ENCODE measurements around the gene CHST13. TPM values are rescaled to one million over a fixed set of nuclear protein-coding genes. Genes with fewer than 3 reads are reported as not detected.

Gene CHST13
- total RNA-seq, 4 donors from 2014 or later: 0.19 to 0.69 (median 0.37) TPM

DNA sequence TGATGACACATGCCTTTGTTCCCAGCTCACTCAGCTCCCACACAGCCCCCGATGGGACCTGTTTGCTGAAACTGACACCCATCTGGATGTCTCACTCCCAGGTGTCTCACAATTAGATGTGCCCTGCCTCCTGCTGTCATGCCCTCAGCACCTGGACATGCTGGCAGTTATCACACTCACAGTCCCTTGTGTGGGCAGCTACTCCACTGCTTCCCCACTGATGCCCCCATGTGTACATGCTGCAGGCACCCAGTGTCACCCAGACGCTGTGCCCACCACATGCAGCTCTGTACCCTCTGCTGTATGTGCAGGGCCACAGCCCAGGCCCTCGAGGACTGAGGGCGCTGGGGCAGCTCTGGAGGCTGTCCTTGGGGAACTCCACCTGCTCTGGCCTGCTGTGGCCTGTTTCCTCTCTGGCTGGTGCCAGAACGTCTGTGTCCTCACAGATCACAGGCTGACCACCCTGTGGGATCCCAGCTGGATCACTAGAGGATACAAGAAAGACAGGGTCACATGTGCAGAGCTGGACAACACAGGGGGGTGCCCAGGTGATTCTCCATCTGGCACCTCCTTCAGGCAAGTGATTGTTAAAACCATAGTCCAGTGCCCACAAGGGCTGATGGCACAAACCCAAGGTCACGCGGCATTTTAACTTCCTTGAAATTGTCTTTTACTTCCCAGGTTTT lies 20.8 kb downstream of the CHST13 start:
- no peaks in the 10 kb centered on the region for H3K36me3 ChIP-seq
- peaks cover 0 to 63% (median 9%) of the 10 kb centered on the region in 4 donors for H3K27me3 ChIP-seq
- no peak overlapping the region for H3K4me3 ChIP-seq
- WGBS: 86% methylated on average over 3 of the region's 7 CpGs
- intact Hi-C loops (cut with DNase I): no loop called here
- DNase-seq (ENCODE audit: extremely low spot score): no peak
- TF ChIP-seq POLR2AphosphoS5 (IDR thresholded peaks at IDR 0.05): no peak
- TF ChIP-seq, protein P1, sequence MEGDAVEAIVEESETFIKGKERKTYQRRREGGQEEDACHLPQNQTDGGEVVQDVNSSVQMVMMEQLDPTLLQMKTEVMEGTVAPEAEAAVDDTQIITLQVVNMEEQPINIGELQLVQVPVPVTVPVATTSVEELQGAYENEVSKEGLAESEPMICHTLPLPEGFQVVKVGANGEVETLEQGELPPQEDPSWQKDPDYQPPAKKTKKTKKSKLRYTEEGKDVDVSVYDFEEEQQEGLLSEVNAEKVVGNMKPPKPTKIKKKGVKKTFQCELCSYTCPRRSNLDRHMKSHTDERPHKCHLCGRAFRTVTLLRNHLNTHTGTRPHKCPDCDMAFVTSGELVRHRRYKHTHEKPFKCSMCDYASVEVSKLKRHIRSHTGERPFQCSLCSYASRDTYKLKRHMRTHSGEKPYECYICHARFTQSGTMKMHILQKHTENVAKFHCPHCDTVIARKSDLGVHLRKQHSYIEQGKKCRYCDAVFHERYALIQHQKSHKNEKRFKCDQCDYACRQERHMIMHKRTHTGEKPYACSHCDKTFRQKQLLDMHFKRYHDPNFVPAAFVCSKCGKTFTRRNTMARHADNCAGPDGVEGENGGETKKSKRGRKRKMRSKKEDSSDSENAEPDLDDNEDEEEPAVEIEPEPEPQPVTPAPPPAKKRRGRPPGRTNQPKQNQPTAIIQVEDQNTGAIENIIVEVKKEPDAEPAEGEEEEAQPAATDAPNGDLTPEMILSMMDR (IDR thresholded peaks at IDR 0.05): no peak
- TF ChIP-seq EP300 (IDR thresholded peaks at IDR 0.05): no peak
- no peak for TF ChIP-seq POLR2A (IDR thresholded peaks at IDR 0.05; ENCODE audit: low read depth)
- H3K4me1 ChIP-seq: peaks cover 5 to 14% (median 9%) of the 10 kb centered on the region in 4 donors
- H3K27ac ChIP-seq (replicated peaks in 1 of 4): no peak overlapping the region
- no peaks in the 10 kb centered on the region for H3K9me3 ChIP-seq

- Histone ChIP-seq H3K4me3 (no peak overlapping the region), H3K36me3 (no peaks in the 10 kb centered on the region), H3K4me1 (peaks cover 4 to 13% (median 7%) of the 10 kb centered on the region in 4 donors), H3K9me3 (no peaks in the 10 kb centered on the region), H3K27ac (replicated peaks in 1 of 4) (no peak overlapping the region), H3K27me3 (peaks cover 0 to 63% (median 9%) of the 10 kb centered on the region in 4 donors)
- no peak for DNase-seq (ENCODE audit: extremely low spot score)
- intact Hi-C loops (cut with DNase I): no loop called here
- TF ChIP-seq POLR2AphosphoS5 (IDR thresholded peaks at IDR 0.05) (no peak), POLR2A (IDR thresholded peaks at IDR 0.05; ENCODE audit: low read depth) (no peak), EP300 (IDR thresholded peaks at IDR 0.05) (no peak)
- TF ChIP-seq, protein P1 (IDR thresholded peaks at IDR 0.05): no peak
- WGBS: 90% methylated on average over 4 of the region's 5 CpGs
These were observed 21.6 kb downstream of the CHST13 start for GRCh38 chr3:126545544-126545943.

- WGBS: 83% methylated on average over 3 of the region's 6 CpGs
- intact Hi-C loops (cut with DNase I): no loop called here
These were observed 22.1 kb downstream of the CHST13 start for GRCh38 chr3:126546013-126546412.

DNA sequence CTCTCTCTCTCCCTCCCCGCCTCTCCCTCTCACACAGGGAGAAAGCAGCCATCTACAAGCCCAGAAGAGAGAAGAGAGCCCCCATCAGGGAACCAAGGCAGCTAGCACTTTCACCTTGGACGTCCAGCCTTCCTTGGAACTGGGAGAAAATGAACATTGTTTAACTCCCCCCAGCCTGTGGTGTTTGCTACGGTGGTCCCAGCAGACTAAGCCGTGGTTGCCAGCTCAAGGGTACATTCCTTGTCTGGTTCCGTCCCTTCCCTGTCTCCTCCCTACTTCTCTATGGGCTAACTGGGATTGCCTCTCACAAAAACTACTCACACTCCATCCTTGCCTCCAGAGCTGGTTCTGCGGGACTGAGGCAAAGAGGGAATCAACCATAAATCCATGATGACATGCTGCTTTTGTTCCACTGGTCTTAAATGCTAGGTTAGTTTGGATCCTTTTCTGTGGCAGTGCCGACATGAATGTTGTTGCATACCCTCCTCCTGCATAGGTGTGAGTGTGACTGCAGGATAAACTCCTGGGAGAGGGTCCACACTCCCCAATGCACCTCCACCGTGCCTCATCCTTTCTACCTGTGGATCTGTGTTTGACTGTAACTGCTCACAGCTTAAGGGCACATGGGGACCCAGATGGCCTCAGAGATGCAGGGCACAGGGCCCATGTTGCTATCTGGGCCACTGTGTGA lies 22.7 kb downstream of the CHST13 start:
- H3K4me1 ChIP-seq: peaks cover 0 to 6% (median 3%) of the 10 kb centered on the region in 4 donors
- H3K27ac ChIP-seq (replicated peaks in 1 of 4): no peak overlapping the region
- H3K9me3 ChIP-seq: no peaks in the 10 kb centered on the region
- intact Hi-C loops (cut with DNase I): no loop called here
- no peaks in the 10 kb centered on the region for H3K36me3 ChIP-seq
- no peak for TF ChIP-seq POLR2AphosphoS5 (IDR thresholded peaks at IDR 0.05)
- H3K4me3 ChIP-seq: no peak overlapping the region
- WGBS: 85% methylated on average over 7 of the region's 8 CpGs
- H3K27me3 ChIP-seq: peaks cover 0 to 61% (median 11%) of the 10 kb centered on the region in 4 donors
- DNase-seq (ENCODE audit: extremely low spot score): no peak

More at GRCh38 chr3:126546013-126546412, 22.1 kb downstream of the CHST13 start:
- Histone ChIP-seq H3K4me1 (peaks cover 0 to 8% (median 3%) of the 10 kb centered on the region in 4 donors), H3K36me3 (no peaks in the 10 kb centered on the region), H3K27ac (replicated peaks in 1 of 4) (no peak overlapping the region), H3K27me3 (peaks cover 0 to 65% (median 11%) of the 10 kb centered on the region in 4 donors), H3K4me3 (no peak overlapping the region), H3K9me3 (no peaks in the 10 kb centered on the region)
- TF ChIP-seq POLR2A (IDR thresholded peaks at IDR 0.05; ENCODE audit: low read depth) (no peak), POLR2AphosphoS5 (IDR thresholded peaks at IDR 0.05) (no peak), EP300 (IDR thresholded peaks at IDR 0.05) (no peak)
- TF ChIP-seq, protein P1 (IDR thresholded peaks at IDR 0.05): no peak
- DNase-seq (ENCODE audit: extremely low spot score): no peak

DNA sequence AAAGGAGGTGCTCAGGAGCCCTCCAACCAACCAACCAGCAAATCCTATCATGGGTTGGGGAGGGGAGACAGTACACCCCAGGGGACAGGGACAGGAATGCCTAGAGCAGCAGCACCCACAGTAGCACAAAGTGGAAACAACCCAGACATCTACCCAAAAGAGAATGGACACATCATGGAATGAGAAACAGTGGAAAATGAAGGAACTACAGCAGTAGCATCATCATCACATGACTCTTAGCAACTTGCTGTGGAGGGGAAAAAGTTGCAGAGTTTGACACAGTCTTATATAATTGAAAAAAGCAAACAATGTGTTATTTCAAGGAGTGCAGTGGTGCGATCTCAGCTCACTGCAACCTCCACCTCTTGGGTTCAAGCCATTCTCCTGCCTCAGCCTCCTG lies 23.8 kb downstream of the CHST13 start:
- intact Hi-C loops (cut with DNase I): no loop called here
- H3K27ac ChIP-seq (replicated peaks in 1 of 4): no peak overlapping the region
- H3K4me1 ChIP-seq: no peaks in the 10 kb centered on the region
- TF ChIP-seq POLR2AphosphoS5 (IDR thresholded peaks at IDR 0.05) (no peak), EP300 (IDR thresholded peaks at IDR 0.05) (no peak), POLR2A (IDR thresholded peaks at IDR 0.05; ENCODE audit: low read depth) (no peak)
- TF ChIP-seq, protein P1 (IDR thresholded peaks at IDR 0.05): no peak
- peaks cover 0 to 50% (median 3%) of the 10 kb centered on the region in 4 donors for H3K27me3 ChIP-seq
- no peaks in the 10 kb centered on the region for H3K36me3 ChIP-seq
- no peak overlapping the region for H3K4me3 ChIP-seq
- 81% methylated on average over 1 of the region's 1 CpG for WGBS
- no peak for DNase-seq (ENCODE audit: extremely low spot score)
- no peaks in the 10 kb centered on the region for H3K9me3 ChIP-seq
